Measurements from ENCODE around the gene MIDN. TPM values are rescaled to one million over a fixed set of nuclear protein-coding genes. Genes with fewer than 3 reads are reported as not detected.
A peak's percentile ranks its signal among the peaks of the same experiment; 100 is the strongest.

The MIDN gene
- polyA plus RNA-seq, 6 donors from 2014 or later: 0.78 to 5.5 (median 2.7) TPM

DNA sequence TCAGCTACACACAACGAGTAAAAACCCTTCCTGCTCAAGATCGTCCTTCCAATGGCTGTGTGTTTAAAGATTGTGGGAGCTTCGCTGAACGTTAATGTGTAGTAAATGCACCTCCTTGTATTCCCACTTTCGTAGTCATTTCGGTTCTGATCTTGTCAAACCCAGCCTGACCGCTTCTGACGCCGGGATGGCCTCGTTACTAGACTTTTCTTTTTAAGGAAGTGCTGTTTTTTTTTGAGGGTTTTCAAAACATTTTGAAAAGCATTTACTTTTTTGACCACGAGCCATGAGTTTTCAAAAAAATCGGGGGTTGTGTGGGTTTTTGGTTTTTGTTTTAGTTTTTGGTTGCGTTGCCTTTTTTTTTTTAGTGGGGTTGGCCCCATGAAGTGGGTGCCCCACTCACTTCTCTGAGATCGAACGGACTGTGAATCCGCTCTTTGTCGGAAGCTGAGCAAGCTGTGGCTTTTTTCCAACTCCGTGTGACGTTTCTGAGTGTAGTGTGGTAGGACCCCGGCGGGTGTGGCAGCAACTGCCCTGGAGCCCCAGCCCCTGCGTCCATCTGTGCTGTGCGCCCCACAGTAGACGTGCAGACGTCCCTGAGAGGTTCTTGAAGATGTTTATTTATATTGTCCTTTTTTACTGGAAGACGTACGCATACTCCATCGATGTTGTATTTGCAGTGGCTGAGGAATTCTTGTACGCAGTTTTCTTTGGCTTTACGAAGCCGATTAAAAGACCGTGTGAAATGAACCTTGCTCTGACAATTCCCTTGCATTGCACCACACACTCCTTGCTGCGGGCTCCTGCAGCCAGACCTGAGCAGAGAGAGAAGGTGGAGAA lies 24.3 kb downstream of the MIDN start:
- ATAC-seq (ENCODE audit: low read depth in 2 of 2): no peak
- Mint-ChIP-seq H3K4me3 (peak overlapping the region; percentile 15 to 96 (median 62)), H3K9me3 (no peaks in the 10 kb centered on the region), H3K27me3 (no peaks in the 10 kb centered on the region), H3K36me3 (peaks cover 0 to 5% of the 10 kb centered on the region in 2 donors), H3K4me1 (peaks cover 56 to 66% (median 65%) of the 10 kb centered on the region in 3 donors), H3K27ac (peak overlapping the region; percentile 56 to 97 (median 87))
- no peak for DNase-seq

DNA sequence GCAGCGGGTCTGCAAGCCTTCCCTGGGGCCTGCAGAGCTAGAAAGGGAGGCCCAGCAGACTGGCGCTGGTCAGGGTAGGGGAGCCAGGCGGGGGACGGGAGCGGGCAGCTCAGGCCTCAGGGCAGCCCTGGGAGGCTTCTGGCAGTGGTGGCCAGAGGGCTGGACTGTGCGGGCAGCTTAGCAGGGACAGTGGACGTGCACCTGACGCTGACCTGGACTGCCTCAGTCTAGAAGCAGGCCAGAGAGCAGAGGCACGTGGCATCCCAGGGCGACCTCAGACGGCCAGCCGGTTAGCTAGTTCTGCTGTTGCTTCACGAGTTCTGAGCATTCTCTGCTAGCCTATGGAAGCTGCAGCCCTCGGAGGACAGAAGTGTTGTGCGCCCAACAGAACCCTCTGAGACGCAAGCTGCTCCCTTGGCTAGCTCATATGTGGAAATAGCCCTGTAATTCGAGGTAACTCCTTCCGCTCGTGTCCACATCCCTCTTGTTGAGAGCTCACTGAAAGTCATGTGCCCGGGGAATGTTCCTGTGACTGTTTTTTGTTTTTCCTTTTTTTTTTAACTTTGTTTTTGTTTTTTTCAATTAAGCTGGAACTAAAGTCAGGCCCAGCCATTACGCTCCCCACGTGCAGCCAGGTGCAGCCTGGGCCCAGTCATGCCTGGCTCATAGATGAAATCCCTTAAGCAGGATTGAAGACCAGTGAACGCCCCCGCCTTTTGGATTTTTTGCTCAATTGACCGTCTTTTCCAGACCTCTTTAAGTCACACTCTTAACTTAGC lies 25.1 kb downstream of the MIDN start:
- no peaks in the 10 kb centered on the region for H3K27me3 Mint-ChIP-seq
- H3K4me3 Mint-ChIP-seq: peak overlapping the region; percentile 32 to 96 (median 68)
- peaks cover 0 to 5% of the 10 kb centered on the region in 2 donors for H3K36me3 Mint-ChIP-seq
- no peaks in the 10 kb centered on the region for H3K9me3 Mint-ChIP-seq
- no peak for DNase-seq
- H3K4me1 Mint-ChIP-seq: peaks cover 51 to 64% (median 63%) of the 10 kb centered on the region in 3 donors
- peak overlapping the region; percentile 86 to 98 (median 91) for H3K27ac Mint-ChIP-seq
- ATAC-seq (ENCODE audit: low read depth in 2 of 2): no peak

DNA sequence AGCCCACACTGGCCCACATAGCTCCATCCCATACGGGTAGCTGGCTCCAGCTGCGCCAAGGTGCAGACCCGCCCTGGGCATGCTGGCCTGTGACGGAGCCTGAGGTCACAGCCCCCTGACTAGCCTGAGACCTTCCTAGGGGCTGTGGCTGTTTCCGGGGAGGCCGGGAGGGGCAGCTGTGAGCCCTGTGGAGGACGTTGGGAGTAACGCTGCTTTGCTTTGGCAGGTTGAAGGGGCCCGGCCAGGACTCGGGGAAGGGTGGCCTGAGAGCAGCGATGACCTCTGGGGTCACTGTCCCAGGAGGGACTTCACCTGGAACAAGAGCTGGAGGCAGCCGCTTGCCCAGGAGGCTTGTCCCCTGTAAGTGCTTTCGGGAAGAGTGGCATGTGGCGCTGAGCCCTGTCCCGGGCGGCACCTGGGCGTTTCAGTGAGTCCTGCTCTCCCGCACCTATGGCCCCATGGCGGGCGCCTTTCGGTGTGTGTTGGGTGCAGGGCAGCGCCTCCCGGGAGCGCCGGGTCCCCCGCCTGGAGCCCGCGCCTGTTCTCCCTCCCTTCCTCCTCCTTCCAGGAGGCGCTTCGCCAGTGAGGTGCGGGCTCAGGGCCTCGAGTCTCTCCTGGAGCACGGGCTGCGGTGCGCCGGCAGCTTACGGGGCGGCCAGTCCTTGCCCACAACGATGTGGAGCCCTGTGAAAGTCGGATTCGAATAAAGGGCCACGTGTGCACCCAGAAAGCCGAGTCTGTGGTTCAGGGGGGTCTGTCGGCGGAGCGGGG lies 25.9 kb downstream of the MIDN start:
- no peak for ATAC-seq (ENCODE audit: low read depth in 2 of 2)
- H3K4me1 Mint-ChIP-seq: peaks cover 44 to 62% (median 57%) of the 10 kb centered on the region in 3 donors
- no peaks in the 10 kb centered on the region for H3K9me3 Mint-ChIP-seq

DNA sequence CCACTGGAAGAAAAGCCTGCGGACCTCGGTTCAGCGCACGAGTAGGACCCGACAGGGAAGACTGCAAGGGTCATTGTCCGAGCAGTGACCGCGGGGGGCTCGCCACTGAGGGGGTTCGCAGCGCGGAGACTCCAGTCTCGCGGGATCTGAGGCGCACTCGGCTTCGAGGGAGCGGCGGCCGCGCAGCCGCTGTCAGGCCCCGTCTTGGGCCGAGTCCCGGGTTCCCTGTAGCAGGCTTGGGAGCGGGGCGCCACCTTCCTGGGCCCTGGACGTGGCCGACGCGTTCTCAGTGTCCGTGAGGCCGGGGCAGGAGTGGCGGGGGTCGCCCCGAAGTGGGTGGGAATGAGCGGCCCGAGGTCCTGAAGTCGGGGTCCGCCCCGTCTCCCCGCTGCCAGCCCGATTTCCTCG lies 26.5 kb downstream of the MIDN start:
- H3K36me3 Mint-ChIP-seq: peaks cover 0 to 5% of the 10 kb centered on the region in 2 donors
- ATAC-seq (ENCODE audit: low read depth in 2 of 2) (no peak), DNase-seq (no peak)
- H3K4me1 Mint-ChIP-seq: peaks cover 49 to 66% (median 59%) of the 10 kb centered on the region in 3 donors
- H3K27me3 Mint-ChIP-seq: no peaks in the 10 kb centered on the region
- no peaks in the 10 kb centered on the region for H3K9me3 Mint-ChIP-seq
- peak overlapping the region in 6 of 8 donors; percentile 67 to 96 (median 73) for H3K4me3 Mint-ChIP-seq
- peak overlapping the region in 3 of 6 donors; percentile 88 to 97 (median 89) for H3K27ac Mint-ChIP-seq

More for the DNA sequence above, 25.9 kb downstream of the MIDN start:
- Mint-ChIP-seq H3K27me3 (no peaks in the 10 kb centered on the region), H3K27ac (peak overlapping the region; percentile 76 to 98 (median 91)), H3K4me3 (peak overlapping the region; percentile 32 to 96 (median 74)), H3K36me3 (peaks cover 0 to 5% of the 10 kb centered on the region in 2 donors)
- no peak for DNase-seq

DNA sequence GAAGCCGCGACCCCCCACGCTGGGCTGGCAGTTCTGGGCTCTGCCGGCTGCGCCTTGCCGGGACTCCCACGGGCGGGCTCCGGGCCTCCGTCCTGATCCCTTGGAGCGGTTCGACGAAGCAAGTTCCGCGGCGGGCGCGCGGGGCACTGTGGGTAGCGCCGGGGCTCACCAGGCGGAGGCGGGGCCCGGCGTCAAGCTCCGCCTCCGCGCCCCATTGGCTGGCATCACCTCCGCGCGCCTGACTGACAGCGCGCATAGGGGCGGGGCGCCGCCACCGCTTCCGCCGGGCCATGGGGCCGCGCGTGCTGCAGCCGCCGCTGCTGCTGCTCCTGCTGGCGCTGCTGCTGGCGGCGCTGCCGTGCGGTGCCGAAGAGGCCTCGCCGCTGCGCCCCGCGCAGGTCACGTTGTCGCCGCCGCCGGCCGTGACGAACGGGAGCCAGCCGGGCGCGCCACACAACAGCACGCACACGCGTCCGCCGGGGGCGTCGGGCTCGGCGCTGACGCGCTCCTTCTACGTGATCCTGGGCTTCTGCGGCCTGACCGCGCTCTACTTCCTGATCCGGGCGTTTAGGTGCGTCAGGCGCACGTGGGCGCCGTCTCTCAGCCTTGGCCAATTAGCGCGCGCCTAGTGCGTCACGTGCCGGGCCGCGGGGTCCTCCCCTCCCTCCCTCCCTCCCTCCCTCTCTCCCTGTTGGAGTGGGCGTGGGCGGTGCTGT lies 27.0 kb downstream of the MIDN start, which contains the start of gene FAM174C:
FAM174C (plus strand) TSS at position 271 of the 716 bp plus-strand sequence; CDS start at position 291, 20 bp downstream.
- no peaks in the 10 kb centered on the region for H3K9me3 Mint-ChIP-seq
- peak within 1 kb of the TSS; percentile 79 to 96 (median 86) for H3K4me3 Mint-ChIP-seq
- H3K36me3 Mint-ChIP-seq: peaks cover 0 to 5% of the 10 kb centered on the region in 2 donors
- no peaks in the 10 kb centered on the region for H3K27me3 Mint-ChIP-seq
- DNase-seq (peak; percentile 94), ATAC-seq (ENCODE audit: low read depth in 2 of 2) (peak; percentile 81)
- peaks cover 49 to 66% (median 54%) of the 10 kb centered on the region in 3 donors for H3K4me1 Mint-ChIP-seq
- peak within 1 kb of the TSS; percentile 93 to 99 (median 96) for H3K27ac Mint-ChIP-seq

DNA sequence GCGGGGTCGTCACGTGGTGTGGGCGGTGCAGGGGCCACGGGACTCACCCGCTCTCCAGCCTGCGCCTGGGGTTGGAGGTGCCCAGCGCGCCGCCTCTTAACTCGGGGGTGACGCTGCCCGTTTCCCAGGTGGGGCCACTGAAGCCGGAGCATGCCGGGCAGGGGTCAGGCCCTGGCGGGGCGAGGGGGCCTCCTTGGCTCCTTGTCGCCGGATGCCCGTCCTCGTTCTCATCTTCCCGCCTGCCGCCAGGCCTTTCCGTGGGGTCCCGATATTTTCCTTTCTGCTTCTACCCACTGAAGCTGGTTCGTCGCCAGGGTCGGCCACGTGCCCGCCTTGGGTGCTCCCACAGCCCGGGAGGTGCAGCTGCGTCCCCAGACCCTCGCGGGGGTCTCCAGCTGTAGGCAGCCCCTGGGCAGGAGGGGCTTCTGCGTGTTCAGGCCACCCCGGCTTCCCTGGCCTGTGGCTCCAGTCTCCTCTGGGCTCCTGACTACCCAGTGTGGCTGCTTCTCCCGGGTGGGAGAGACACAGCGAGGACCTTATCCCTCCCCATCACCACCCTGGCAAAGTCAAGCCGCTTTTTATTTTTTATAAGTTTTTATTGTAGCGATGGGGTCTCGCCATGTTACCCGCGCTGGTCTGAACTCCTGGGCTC lies 27.7 kb downstream of the MIDN start:
- ATAC-seq (ENCODE audit: low read depth in 2 of 2): no peak
- H3K27ac Mint-ChIP-seq: peak overlapping the region; percentile 93 to 99 (median 96)
- peak overlapping the region; percentile 79 to 91 (median 86) for H3K4me3 Mint-ChIP-seq
- H3K4me1 Mint-ChIP-seq: peaks cover 43 to 60% (median 47%) of the 10 kb centered on the region in 3 donors
- no peaks in the 10 kb centered on the region for H3K27me3 Mint-ChIP-seq
- H3K9me3 Mint-ChIP-seq: no peaks in the 10 kb centered on the region
- H3K36me3 Mint-ChIP-seq: peaks cover 0 to 5% of the 10 kb centered on the region in 2 donors
- DNase-seq: no peak

DNA sequence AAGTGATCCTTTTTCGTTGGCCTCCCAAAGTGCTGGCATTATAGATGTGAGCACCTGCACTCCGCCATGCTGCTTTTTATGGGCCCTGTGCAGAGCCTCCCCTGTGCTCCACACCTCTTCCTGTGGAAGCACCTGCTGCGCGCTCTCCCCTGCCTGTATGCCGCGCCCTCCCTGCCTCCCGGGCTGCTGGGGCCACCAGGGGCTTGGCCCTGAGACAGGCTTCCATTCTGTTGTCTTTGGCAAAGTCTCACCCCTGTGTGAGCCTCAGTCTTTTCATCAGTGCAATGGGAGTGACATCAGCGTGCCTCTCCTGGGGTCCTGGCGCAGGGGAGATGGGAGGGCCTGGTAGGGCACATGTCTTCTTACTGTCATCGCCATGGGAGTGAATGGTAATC lies 28.2 kb downstream of the MIDN start:
- ATAC-seq (ENCODE audit: low read depth in 2 of 2) (no peak), DNase-seq (no peak)
- Mint-ChIP-seq H3K27me3 (peaks cover 0 to 2% (median 0%) of the 10 kb centered on the region in 3 donors), H3K27ac (peak overlapping the region; percentile 80 to 97 (median 94)), H3K4me1 (peaks cover 40 to 57% (median 43%) of the 10 kb centered on the region in 3 donors), H3K4me3 (peak overlapping the region; percentile 79 to 91 (median 86)), H3K9me3 (no peaks in the 10 kb centered on the region), H3K36me3 (peaks cover 0 to 5% of the 10 kb centered on the region in 2 donors)

DNA sequence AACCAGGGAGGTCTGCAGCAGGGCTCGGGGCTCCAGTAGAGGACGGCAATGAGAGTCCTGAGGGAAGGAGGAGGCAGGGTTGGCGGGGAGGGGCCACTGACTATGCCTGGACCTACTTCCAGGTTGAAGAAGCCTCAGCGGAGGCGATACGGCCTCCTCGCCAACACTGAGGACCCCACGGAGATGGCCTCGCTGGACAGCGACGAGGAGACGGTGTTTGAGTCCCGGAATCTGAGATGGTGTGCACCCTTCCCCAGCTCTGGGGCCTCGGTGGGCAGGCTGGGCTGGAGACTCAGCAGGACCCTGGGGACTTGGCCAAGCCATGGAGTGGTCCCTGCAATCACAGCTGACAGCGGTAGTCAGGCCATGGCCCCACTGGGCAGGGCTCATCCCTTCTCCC lies 28.7 kb downstream of the MIDN start:
- Mint-ChIP-seq H3K9me3 (no peaks in the 10 kb centered on the region), H3K36me3 (peaks cover 0 to 5% of the 10 kb centered on the region in 2 donors), H3K27ac (peak overlapping the region in 4 of 6 donors; percentile 14 to 97 (median 88)), H3K4me3 (peak overlapping the region in 6 of 8 donors; percentile 79 to 89 (median 84)), H3K4me1 (peaks cover 38 to 56% (median 41%) of the 10 kb centered on the region in 3 donors), H3K27me3 (peaks cover 0 to 5% (median 0%) of the 10 kb centered on the region in 3 donors)
- DNase-seq (no peak), ATAC-seq (ENCODE audit: low read depth in 2 of 2) (no peak)

DNA sequence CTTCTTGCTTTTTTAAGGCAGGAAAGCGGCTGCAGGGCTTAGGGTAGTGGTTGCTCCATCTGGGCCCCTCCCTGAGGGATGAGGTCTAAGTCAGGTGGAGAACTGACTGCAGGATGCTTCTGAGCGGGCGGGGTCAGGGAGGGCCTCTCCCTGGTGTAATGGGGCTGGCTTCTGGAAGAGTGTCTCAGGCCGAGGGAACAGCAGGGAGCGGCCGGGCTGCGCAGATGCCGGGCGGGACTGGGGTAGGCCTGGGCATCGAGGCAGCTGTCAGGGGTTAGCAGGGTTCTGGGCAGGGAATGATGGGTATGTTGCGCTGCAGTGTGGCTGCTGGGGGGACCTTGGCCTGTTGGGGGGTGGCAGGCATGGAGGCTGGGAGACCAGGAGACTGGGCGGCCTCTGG lies 29.7 kb downstream of the MIDN start:
- Mint-ChIP-seq H3K27ac (peak overlapping the region in 2 of 6 donors; percentile 7 to 86), H3K4me3 (peak overlapping the region in 6 of 8 donors; percentile 12 to 72 (median 50)), H3K4me1 (peaks cover 33 to 50% (median 34%) of the 10 kb centered on the region in 3 donors), H3K27me3 (peaks cover 0 to 9% (median 0%) of the 10 kb centered on the region in 3 donors), H3K9me3 (no peaks in the 10 kb centered on the region), H3K36me3 (peaks cover 0 to under 1% of the 10 kb centered on the region in 2 donors)
- ATAC-seq (ENCODE audit: low read depth in 2 of 2) (no peak), DNase-seq (no peak)

DNA sequence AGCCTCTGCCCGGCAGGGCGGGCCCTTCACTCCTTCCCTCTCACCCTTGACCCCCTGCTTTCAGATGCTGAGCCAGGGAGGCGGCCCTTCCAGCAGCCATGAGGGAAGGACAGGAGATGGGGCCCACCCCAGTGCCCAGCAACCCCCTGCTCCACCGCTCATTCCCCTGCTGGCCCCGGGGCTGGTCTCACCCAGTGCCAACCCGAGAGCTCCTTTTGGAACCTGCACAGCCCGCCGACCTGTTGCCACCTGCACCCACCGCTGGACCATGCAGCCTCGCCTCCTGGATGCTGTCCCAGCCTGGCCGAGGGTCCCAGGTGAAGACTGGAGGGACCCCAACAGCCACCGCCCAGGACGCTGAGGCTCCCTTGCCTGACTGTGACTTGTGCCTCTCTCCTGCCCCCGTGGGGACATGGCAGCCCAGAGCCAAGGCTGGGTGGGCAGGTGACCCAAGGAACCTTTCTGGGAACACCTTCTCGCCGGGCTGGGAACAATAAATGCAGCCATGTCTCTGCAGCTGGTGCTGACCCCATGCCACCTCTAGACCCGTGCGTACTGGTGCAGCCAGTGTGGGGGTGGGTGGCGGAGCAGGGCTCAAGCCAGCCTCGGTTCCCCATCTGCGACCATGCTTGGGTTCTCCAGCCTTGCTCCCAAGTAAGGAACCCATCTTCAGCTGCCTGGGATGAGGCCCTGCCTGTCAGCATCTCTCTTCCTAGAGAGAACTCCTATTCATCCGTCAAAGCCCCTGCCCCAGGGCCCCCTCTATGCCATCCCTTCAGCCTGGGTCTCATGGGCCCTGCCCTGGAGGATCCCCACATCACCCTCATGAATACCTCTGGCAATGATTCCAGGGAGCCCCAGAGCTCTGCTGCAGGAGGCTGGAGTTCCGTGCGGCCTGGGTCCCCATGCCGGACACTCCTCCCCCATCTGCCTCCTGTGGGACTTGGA lies 30.6 kb downstream of the MIDN start:
- ATAC-seq (ENCODE audit: low read depth in 2 of 2): no peak
- peak overlapping the region in 3 of 6 donors; percentile 38 to 73 (median 49) for H3K27ac Mint-ChIP-seq
- peaks cover 0 to 14% (median 1%) of the 10 kb centered on the region in 3 donors for H3K27me3 Mint-ChIP-seq
- DNase-seq: no peak
- no peaks in the 10 kb centered on the region for H3K9me3 Mint-ChIP-seq
- no peaks in the 10 kb centered on the region for H3K36me3 Mint-ChIP-seq
- H3K4me3 Mint-ChIP-seq: peak overlapping the region in 3 of 8 donors; percentile 25 to 82 (median 60)
- H3K4me1 Mint-ChIP-seq: peaks cover 25 to 41% (median 29%) of the 10 kb centered on the region in 3 donors

Data from naive B cell (primary cell).